OCI-LY3 (cell line): ENCODE data around the gene GPR148.

Experiments
- CTCF ChIP-seq: fragments of 200-600, 300-600 bp; sonication (generic); IDR thresholded peaks from 2 replicates; pipeline ENCODE4 v1.5.1; 2014; ENCODE audit warnings: antibody characterized with exemption, low read length, low read depth
- EZH2phosphoT487 ChIP-seq: fragments of 200-600 bp; shearing (Covaris generic); IDR thresholded peaks from 2 replicates; pipeline ENCODE4 v1.6.1; 2018; ENCODE audit warnings: antibody characterized with exemption, mixed run types, low read depth

- no peak for TF ChIP-seq CTCF
- no peak for TF ChIP-seq EZH2phosphoT487
These were observed 33.4 kb downstream of the GPR148 start for GRCh38 chr2:130762031-130762909.
